CD14-positive monocyte (primary cell): ENCODE measurements around the gene ADAMTS15. TPM values are rescaled to one million over a fixed set of nuclear protein-coding genes. Genes with fewer than 3 reads are reported as not detected.
A peak's percentile ranks its signal among the peaks of the same experiment; 100 is the strongest.

Experiments used
- DNase-seq, 3 donors: peaks; one replicate each; pipeline ENCODE4 v3.0.0-alpha.2; 2011 to 2022
- H2AFZ ChIP-seq: 2 replicates; pipeline ENCODE4 v1.6.0; 2012; ENCODE audit warnings: mild to moderate bottlenecking, low read depth, low read length, inconsistent platforms; ENCODE audit not compliant: insufficient read depth, poor library complexity, severe bottlenecking
- H3K27ac ChIP-seq, 2 donors: 1 replicate in 1 of 2; 2 replicates in 1 of 2; pipeline ENCODE4 v1.5.1; 2012 to 2013; ENCODE audit warnings: low read length in 2 of 2, control low read depth in 1 of 2, inconsistent platforms in 1 of 2, low read depth in 1 of 2, mild to moderate bottlenecking in 1 of 2
- H3K27me3 ChIP-seq, 2 donors: one replicate each; pipeline versions ENCODE4 v1.6.0 to v1.6.1; 2011 to 2013; ENCODE audit warnings: low read length in 2 of 2; ENCODE audit not compliant: control insufficient read depth in 2 of 2, insufficient read depth in 2 of 2
- H3K36me3 ChIP-seq, 2 donors: replicated peaks in 1 of 2; 1 replicate in 1 of 2; 2 replicates in 1 of 2; pipeline versions ENCODE4 v1.5.1 to v1.6.1; 2012 to 2013; ENCODE audit warnings: low read length in 2 of 2, control low read depth in 1 of 2, inconsistent platforms in 1 of 2, mild to moderate bottlenecking in 1 of 2; ENCODE audit not compliant: insufficient read depth in 2 of 2, control insufficient read depth in 1 of 2
- H3K4me1 ChIP-seq, 2 donors: 1 replicate in 1 of 2; 2 replicates in 1 of 2; pipeline versions ENCODE4 v1.5.1 to v1.6.1; 2012 to 2013; ENCODE audit warnings: low read length in 2 of 2, control low read depth in 1 of 2, inconsistent platforms in 1 of 2, mild to moderate bottlenecking in 1 of 2, moderate library complexity in 1 of 2; ENCODE audit not compliant: insufficient read depth in 2 of 2, control insufficient read depth in 1 of 2
- H3K4me2 ChIP-seq: replicated peaks from 2 replicates; pipeline ENCODE3; 2012; ENCODE audit warnings: low read length, moderate library complexity, mild to moderate bottlenecking; ENCODE audit not compliant: poor library complexity, severe bottlenecking; ENCODE audit errors: extremely low read depth
- H3K4me3 ChIP-seq, 3 experiments: fragments of 200-600 bp in 1 of 3; sonication (generic) in 1 of 3; replicated peaks in 1 of 3; 1 replicate in 2 of 3; 2 replicates in 1 of 3; pipeline ENCODE4 v1.5.1; 2011 to 2013; ENCODE audit warnings: low read length in 3 of 3, mild to moderate bottlenecking in 3 of 3, control low read depth in 2 of 3, low read depth in 2 of 3, inconsistent platforms in 1 of 3, moderate library complexity in 1 of 3
- H3K79me2 ChIP-seq: 2 replicates; pipeline ENCODE4 v1.6.0; 2012; ENCODE audit warnings: mild to moderate bottlenecking, control low read depth, inconsistent platforms, low read length, moderate library complexity; ENCODE audit not compliant: insufficient read depth
- H3K9ac ChIP-seq: 2 replicates; pipeline ENCODE4 v1.6.0; 2017; ENCODE audit warnings: low read length, mild to moderate bottlenecking; ENCODE audit not compliant: insufficient read depth, poor library complexity, severe bottlenecking
- H3K9me3 ChIP-seq, 2 donors: replicated peaks in 1 of 2; 1 replicate in 1 of 2; 2 replicates in 1 of 2; pipeline versions ENCODE4 v1.5.1 to v1.6.1; 2012 to 2013; ENCODE audit warnings: low read length in 2 of 2, control low read depth in 1 of 2; ENCODE audit not compliant: control insufficient read depth in 1 of 2, insufficient read depth in 1 of 2
- H4K20me1 ChIP-seq: 2 replicates; pipeline ENCODE4 v1.6.0; 2012; ENCODE audit warnings: mild to moderate bottlenecking, low read length, control low read depth, moderate library complexity; ENCODE audit not compliant: insufficient read depth
- H3K27ac Mint-ChIP-seq, 7 donors: one replicate each; pipeline ENCODE4 v1.8.0; 2020; ENCODE audit warnings: mild to moderate bottlenecking in 7 of 7, mixed read lengths in 7 of 7, moderate library complexity in 6 of 7, inconsistent platforms in 2 of 7
- H3K27me3 Mint-ChIP-seq, 3 donors: one replicate each; pipeline ENCODE4 v1.8.0; 2021 to 2022; ENCODE audit warnings: low read depth in 3 of 3, mild to moderate bottlenecking in 3 of 3, mixed read lengths in 3 of 3, moderate library complexity in 3 of 3, inconsistent platforms in 1 of 3
- H3K36me3 Mint-ChIP-seq, 2 donors: one replicate each; pipeline ENCODE4 v1.8.0; 2020; ENCODE audit warnings: mixed read lengths in 2 of 2, inconsistent platforms in 1 of 2, mild to moderate bottlenecking in 1 of 2
- H3K4me1 Mint-ChIP-seq: one replicate; pipeline ENCODE4 v1.8.0; 2020; ENCODE audit warnings: mild to moderate bottlenecking, mixed read lengths
- H3K4me3 Mint-ChIP-seq, 2 donors: one replicate each; pipeline ENCODE4 v1.8.0; 2020; ENCODE audit warnings: mild to moderate bottlenecking in 2 of 2, mixed read lengths in 2 of 2, moderate library complexity in 1 of 2
- H3K9me3 Mint-ChIP-seq, 7 donors: one replicate each; pipeline ENCODE4 v1.8.0; 2020 to 2022; ENCODE audit warnings: mixed read lengths in 7 of 7, mild to moderate bottlenecking in 6 of 7, moderate library complexity in 6 of 7, inconsistent platforms in 2 of 7
- CTCF ChIP-seq: fragments of 200-600 bp; IDR thresholded peaks from one replicate; pipeline ENCODE4 v1.8.0; 2022; ENCODE audit warnings: antibody characterized with exemption, mild to moderate bottlenecking
- WGBS: methylation state at CpG from one replicate; pipeline ENCODE4 v1.1.5; 2013; ENCODE audit warnings: missing lambda C conversion rate; ENCODE audit not compliant: insufficient coverage; 5-methylcytosine and 5-hydroxymethylcytosine counted together
- intact Hi-C, 2 donors: fragments of 100-400 bp; cut with micrococcal nuclease; formaldehyde crosslinking; loops; one replicate each; pipeline versions ENCODE4 v1.15.0 to v1.15.1; 2023
- polyA plus RNA-seq, 3 donors: library from polyadenylated mRNA; depleted of rRNA in 1 of 3; unstranded in 2 of 3; stranded (reverse) in 1 of 3; fragments of 300-500 nt in 2 of 3; fragments of >200 nt in 1 of 3; fragmentation: Illumina TruSeq in 2 of 3; gene quantifications; 1 replicate in 2 of 3; 2 replicates in 1 of 3; pipeline ENCODE4 v1.2.3, GENCODE V29; 2012 to 2021

Gene ADAMTS15
- polyA plus RNA-seq, 3 donors: not detected

GRCh38 chr11:130407978-130408377, 40.5 kb upstream of the ADAMTS15 start:
- H4K20me1 ChIP-seq: no peaks in the 10 kb centered on the region
- no peak overlapping the region for H3K4me3 Mint-ChIP-seq
- H3K9ac ChIP-seq: no peak overlapping the region
- H3K4me1 Mint-ChIP-seq: no peaks in the 10 kb centered on the region
- H3K4me2 ChIP-seq: no peak overlapping the region
- H3K36me3 Mint-ChIP-seq: no peaks in the 10 kb centered on the region
- WGBS: 88% methylated on average over 6 of the region's 7 CpGs
- no peak overlapping the region for H3K27ac ChIP-seq
- no peaks in the 10 kb centered on the region for H3K9me3 ChIP-seq
- no peak for TF ChIP-seq CTCF
- H3K27ac Mint-ChIP-seq: peak overlapping the region in 1 of 7 donors; percentile 39
- H3K79me2 ChIP-seq: no peaks in the 10 kb centered on the region
- peaks cover 0 to 2% (median 0%) of the 10 kb centered on the region in 7 donors for H3K9me3 Mint-ChIP-seq
- intact Hi-C loops: no loop called here
- H3K36me3 ChIP-seq: no peaks in the 10 kb centered on the region
- peaks cover 4 to 13% (median 10%) of the 10 kb centered on the region in 3 donors for H3K27me3 Mint-ChIP-seq
- no peak overlapping the region for H2AFZ ChIP-seq
- no peak for DNase-seq
- H3K4me1 ChIP-seq: no peaks in the 10 kb centered on the region
- H3K4me3 ChIP-seq: no peak overlapping the region
- no peaks in the 10 kb centered on the region for H3K27me3 ChIP-seq

GRCh38 chr11:130408401-130408890, 40.0 kb upstream of the ADAMTS15 start:
- no peaks in the 10 kb centered on the region for H3K9me3 ChIP-seq
- no peaks in the 10 kb centered on the region for H3K4me1 ChIP-seq
- no peaks in the 10 kb centered on the region for H3K36me3 ChIP-seq
- H2AFZ ChIP-seq: no peak overlapping the region
- intact Hi-C loops: no loop called here
- H3K79me2 ChIP-seq: no peaks in the 10 kb centered on the region
- H3K4me2 ChIP-seq: no peak overlapping the region
- H4K20me1 ChIP-seq: no peaks in the 10 kb centered on the region
- H3K27ac Mint-ChIP-seq: peak overlapping the region in 1 of 7 donors; percentile 39
- H3K36me3 Mint-ChIP-seq: no peaks in the 10 kb centered on the region
- H3K4me3 Mint-ChIP-seq: no peak overlapping the region
- H3K27me3 Mint-ChIP-seq: peaks cover 4 to 16% (median 11%) of the 10 kb centered on the region in 3 donors
- DNase-seq: no peak
- H3K9me3 Mint-ChIP-seq: peaks cover 0 to 2% (median 0%) of the 10 kb centered on the region in 7 donors
- WGBS: 90% methylated on average over 13 of the region's 18 CpGs
- no peaks in the 10 kb centered on the region for H3K4me1 Mint-ChIP-seq
- no peak overlapping the region for H3K27ac ChIP-seq
- TF ChIP-seq CTCF: no peak
- H3K27me3 ChIP-seq: no peaks in the 10 kb centered on the region
- no peak overlapping the region for H3K4me3 ChIP-seq
- no peak overlapping the region for H3K9ac ChIP-seq
